Gastroesophageal sphincter (tissue), 3 donors: Measurements from ENCODE around the gene FAM13C.

Source experiments
- EP300 ChIP-seq: sonication (generic); formaldehyde crosslinking; IDR thresholded peaks from one replicate; pipeline ENCODE4 v1.6.1; 2017; ENCODE audit warnings: antibody characterized with exemption, mild to moderate bottlenecking
- POLR2A ChIP-seq, 2 donors: fragments of 450-650 bp; IDR thresholded peaks; one replicate each; pipeline ENCODE4 v1.6.1; 2017; ENCODE audit warnings: antibody characterized with exemption in 2 of 2, mild to moderate bottlenecking in 2 of 2, moderate library complexity in 1 of 2
- POLR2AphosphoS5 ChIP-seq: sonication (generic); formaldehyde crosslinking; IDR thresholded peaks from one replicate; pipeline ENCODE4 v1.6.1; 2017; ENCODE audit warnings: antibody characterized with exemption
- TF ChIP-seq, protein P1 (sequence below), 4 experiments: fragments of 200-600 bp in 2 of 4; fragments of 450-650 bp in 2 of 4; sonication (generic) in 1 of 4; IDR thresholded peaks; one replicate each; pipeline ENCODE4 v1.5.1; 2017 to 2019; ENCODE audit warnings: antibody characterized with exemption in 4 of 4, mild to moderate bottlenecking in 2 of 4, moderate library complexity in 2 of 4

DNA sequence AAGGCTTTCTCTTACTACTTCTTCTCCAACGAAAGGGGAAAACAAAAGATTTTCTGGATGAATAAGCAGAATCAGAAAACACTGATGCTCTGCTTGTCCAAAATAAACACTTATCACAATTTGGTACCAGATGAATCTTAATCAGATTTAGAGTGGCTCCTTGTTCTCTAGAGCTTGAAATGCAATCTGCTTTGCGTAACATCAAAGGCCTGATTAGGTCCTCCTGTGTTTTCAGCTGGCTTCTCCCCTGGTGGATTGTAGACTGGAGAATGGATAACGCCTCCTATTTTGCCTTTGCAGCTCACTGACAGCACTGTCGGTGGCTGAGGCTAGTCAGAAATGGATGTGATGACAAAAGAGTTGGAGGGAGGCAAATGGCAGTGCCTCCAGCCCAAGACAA, 91.2 kb downstream of the FAM13C start:
- TF ChIP-seq POLR2AphosphoS5 (no peak), POLR2A (IDR thresholded peaks at IDR 0.05) (no peak), EP300 (no peak)
- TF ChIP-seq, protein P1, sequence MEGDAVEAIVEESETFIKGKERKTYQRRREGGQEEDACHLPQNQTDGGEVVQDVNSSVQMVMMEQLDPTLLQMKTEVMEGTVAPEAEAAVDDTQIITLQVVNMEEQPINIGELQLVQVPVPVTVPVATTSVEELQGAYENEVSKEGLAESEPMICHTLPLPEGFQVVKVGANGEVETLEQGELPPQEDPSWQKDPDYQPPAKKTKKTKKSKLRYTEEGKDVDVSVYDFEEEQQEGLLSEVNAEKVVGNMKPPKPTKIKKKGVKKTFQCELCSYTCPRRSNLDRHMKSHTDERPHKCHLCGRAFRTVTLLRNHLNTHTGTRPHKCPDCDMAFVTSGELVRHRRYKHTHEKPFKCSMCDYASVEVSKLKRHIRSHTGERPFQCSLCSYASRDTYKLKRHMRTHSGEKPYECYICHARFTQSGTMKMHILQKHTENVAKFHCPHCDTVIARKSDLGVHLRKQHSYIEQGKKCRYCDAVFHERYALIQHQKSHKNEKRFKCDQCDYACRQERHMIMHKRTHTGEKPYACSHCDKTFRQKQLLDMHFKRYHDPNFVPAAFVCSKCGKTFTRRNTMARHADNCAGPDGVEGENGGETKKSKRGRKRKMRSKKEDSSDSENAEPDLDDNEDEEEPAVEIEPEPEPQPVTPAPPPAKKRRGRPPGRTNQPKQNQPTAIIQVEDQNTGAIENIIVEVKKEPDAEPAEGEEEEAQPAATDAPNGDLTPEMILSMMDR (IDR thresholded peaks at IDR 0.05) = no peak
